ENCODE data around the gene RHOG. TPM values are rescaled to one million over a fixed set of nuclear protein-coding genes. Genes with fewer than 3 reads are reported as not detected.
A peak's percentile ranks its signal among the peaks of the same experiment; 100 is the strongest.

RHOG gene
- polyA plus RNA-seq (2013, experiment 1 of 2), result 56.3 TPM
- polyA plus RNA-seq (2013, experiment 2 of 2), result 44.0 TPM

- Histone ChIP-seq H3K4me1 (ENCODE audit: control insufficient read depth, insufficient read depth, low read length, poor library complexity, severe bottlenecking) (peaks cover 22% of the 10 kb centered on the region), H3K27ac (ENCODE audit: low read depth, low read length, severe bottlenecking) (peak within 1 kb of the TSS; percentile 81), H3K9me3 (ENCODE audit: control insufficient read depth, low read length) (no peaks in the 10 kb centered on the region), H3K36me3 (ENCODE audit: control insufficient read depth, insufficient read depth, low read length) (peaks cover 19% of the 10 kb centered on the region), H3K4me3 (ENCODE audit: extremely low read depth, insufficient read depth, low read length, poor library complexity, severe bottlenecking) (peak within 1 kb of the TSS; percentile 80)
- WGBS, 2 experiments (ENCODE audit: insufficient coverage in 2 of 2), result 0% methylated on average over 4 to 9 of the region's 42 CpGs
Observed at GRCh38 chr11:3840870-3841425, at the start of gene RHOG. Gene RHOG (minus strand): TSS chr11:3840959. CDS start chr11:3828138, 12,821 bp downstream.

- Histone ChIP-seq H3K9me3 (ENCODE audit: control insufficient read depth, low read length) (no peaks in the 10 kb centered on the region), H3K4me3 (ENCODE audit: extremely low read depth, insufficient read depth, low read length, poor library complexity, severe bottlenecking) (no peak overlapping the region), H3K36me3 (ENCODE audit: control insufficient read depth, insufficient read depth, low read length) (no peaks in the 10 kb centered on the region), H3K4me1 (ENCODE audit: control insufficient read depth, insufficient read depth, low read length, poor library complexity, severe bottlenecking) (no peaks in the 10 kb centered on the region), H3K27ac (ENCODE audit: low read depth, low read length, severe bottlenecking) (no peak overlapping the region)
- WGBS, 2 experiments (ENCODE audit: insufficient coverage in 2 of 2), result 87 to 100% methylated on average over 1 to 2 of the region's 2 CpGs
Observed at GRCh38 chr11:3890014-3890413, 49.3 kb upstream of the RHOG start.

- no peak overlapping the region for H3K4me3 ChIP-seq (ENCODE audit: extremely low read depth, insufficient read depth, low read length, poor library complexity, severe bottlenecking)
- no peaks in the 10 kb centered on the region for H3K36me3 ChIP-seq (ENCODE audit: control insufficient read depth, insufficient read depth, low read length)
- H3K9me3 ChIP-seq (ENCODE audit: control insufficient read depth, low read length), result no peaks in the 10 kb centered on the region
- H3K27ac ChIP-seq (ENCODE audit: low read depth, low read length, severe bottlenecking), result no peak overlapping the region
- no peaks in the 10 kb centered on the region for H3K4me1 ChIP-seq (ENCODE audit: control insufficient read depth, insufficient read depth, low read length, poor library complexity, severe bottlenecking)
Observed at GRCh38 chr11:3888876-3889275, 48.1 kb upstream of the RHOG start.

- Histone ChIP-seq H3K27ac (ENCODE audit: low read depth, low read length, severe bottlenecking) (no peak overlapping the region), H3K4me3 (ENCODE audit: extremely low read depth, insufficient read depth, low read length, poor library complexity, severe bottlenecking) (no peak overlapping the region), H3K9me3 (ENCODE audit: control insufficient read depth, low read length) (no peaks in the 10 kb centered on the region), H3K4me1 (ENCODE audit: control insufficient read depth, insufficient read depth, low read length, poor library complexity, severe bottlenecking) (no peaks in the 10 kb centered on the region), H3K36me3 (ENCODE audit: control insufficient read depth, insufficient read depth, low read length) (no peaks in the 10 kb centered on the region)
- WGBS, 2 experiments (ENCODE audit: insufficient coverage in 2 of 2), result 67% methylated on average over 1 of the region's 1 CpG; no CpG with 5 or more reads in 1 of the 2 experiments
Observed at GRCh38 chr11:3886985-3887384, 46.2 kb upstream of the RHOG start.

- 97 to 100% methylated on average over 5 of the region's 7 CpGs for WGBS, 2 experiments (ENCODE audit: insufficient coverage in 2 of 2)
- Histone ChIP-seq H3K9me3 (ENCODE audit: control insufficient read depth, low read length) (no peaks in the 10 kb centered on the region), H3K27ac (ENCODE audit: low read depth, low read length, severe bottlenecking) (no peak overlapping the region), H3K4me3 (ENCODE audit: extremely low read depth, insufficient read depth, low read length, poor library complexity, severe bottlenecking) (no peak overlapping the region), H3K4me1 (ENCODE audit: control insufficient read depth, insufficient read depth, low read length, poor library complexity, severe bottlenecking) (peaks cover 3% of the 10 kb centered on the region), H3K36me3 (ENCODE audit: control insufficient read depth, insufficient read depth, low read length) (no peaks in the 10 kb centered on the region)
Observed at GRCh38 chr11:3885855-3886254, 45.1 kb upstream of the RHOG start.

GRCh38 chr11:3882655-3883054 lies 41.9 kb upstream of the RHOG start:
- no peaks in the 10 kb centered on the region for H3K9me3 ChIP-seq (ENCODE audit: control insufficient read depth, low read length)
- no peaks in the 10 kb centered on the region for H3K36me3 ChIP-seq (ENCODE audit: control insufficient read depth, insufficient read depth, low read length)
- no peak overlapping the region for H3K4me3 ChIP-seq (ENCODE audit: extremely low read depth, insufficient read depth, low read length, poor library complexity, severe bottlenecking)
- no peak overlapping the region for H3K27ac ChIP-seq (ENCODE audit: low read depth, low read length, severe bottlenecking)
- peaks cover 11% of the 10 kb centered on the region for H3K4me1 ChIP-seq (ENCODE audit: control insufficient read depth, insufficient read depth, low read length, poor library complexity, severe bottlenecking)

GRCh38 chr11:3880724-3881123 lies 40.0 kb upstream of the RHOG start:
- Histone ChIP-seq H3K4me1 (ENCODE audit: control insufficient read depth, insufficient read depth, low read length, poor library complexity, severe bottlenecking) (peaks cover 16% of the 10 kb centered on the region), H3K27ac (ENCODE audit: low read depth, low read length, severe bottlenecking) (no peak overlapping the region), H3K36me3 (ENCODE audit: control insufficient read depth, insufficient read depth, low read length) (no peaks in the 10 kb centered on the region), H3K9me3 (ENCODE audit: control insufficient read depth, low read length) (no peaks in the 10 kb centered on the region), H3K4me3 (ENCODE audit: extremely low read depth, insufficient read depth, low read length, poor library complexity, severe bottlenecking) (no peak overlapping the region)
- WGBS, 2 experiments (ENCODE audit: insufficient coverage in 2 of 2), result 83 to 88% methylated on average over 1 of the region's 3 CpGs

GRCh38 chr11:3879967-3880542 lies 39.3 kb upstream of the RHOG start:
- Histone ChIP-seq H3K4me1 (ENCODE audit: control insufficient read depth, insufficient read depth, low read length, poor library complexity, severe bottlenecking) (peaks cover 16% of the 10 kb centered on the region), H3K9me3 (ENCODE audit: control insufficient read depth, low read length) (no peaks in the 10 kb centered on the region), H3K27ac (ENCODE audit: low read depth, low read length, severe bottlenecking) (no peak overlapping the region), H3K36me3 (ENCODE audit: control insufficient read depth, insufficient read depth, low read length) (no peaks in the 10 kb centered on the region), H3K4me3 (ENCODE audit: extremely low read depth, insufficient read depth, low read length, poor library complexity, severe bottlenecking) (no peak overlapping the region)
- WGBS, 2 experiments (ENCODE audit: insufficient coverage in 2 of 2), result 76 to 100% methylated on average over 2 of the region's 2 CpGs

- Histone ChIP-seq H3K36me3 (ENCODE audit: control insufficient read depth, insufficient read depth, low read length) (no peaks in the 10 kb centered on the region), H3K4me3 (ENCODE audit: extremely low read depth, insufficient read depth, low read length, poor library complexity, severe bottlenecking) (no peak overlapping the region), H3K4me1 (ENCODE audit: control insufficient read depth, insufficient read depth, low read length, poor library complexity, severe bottlenecking) (peaks cover 16% of the 10 kb centered on the region), H3K9me3 (ENCODE audit: control insufficient read depth, low read length) (no peaks in the 10 kb centered on the region), H3K27ac (ENCODE audit: low read depth, low read length, severe bottlenecking) (no peak overlapping the region)
- WGBS, 2 experiments (ENCODE audit: insufficient coverage in 2 of 2), result 92 to 94% methylated on average over 2 to 3 of the region's 4 CpGs
Observed at GRCh38 chr11:3879216-3879966, 38.6 kb upstream of the RHOG start.

- H3K9me3 ChIP-seq (ENCODE audit: control insufficient read depth, low read length), result no peaks in the 10 kb centered on the region
- H3K27ac ChIP-seq (ENCODE audit: low read depth, low read length, severe bottlenecking), result no peak overlapping the region
- H3K4me3 ChIP-seq (ENCODE audit: extremely low read depth, insufficient read depth, low read length, poor library complexity, severe bottlenecking), result no peak overlapping the region
- peaks cover 16% of the 10 kb centered on the region for H3K4me1 ChIP-seq (ENCODE audit: control insufficient read depth, insufficient read depth, low read length, poor library complexity, severe bottlenecking)
- no peaks in the 10 kb centered on the region for H3K36me3 ChIP-seq (ENCODE audit: control insufficient read depth, insufficient read depth, low read length)
Observed at GRCh38 chr11:3878258-3878584, 37.5 kb upstream of the RHOG start.
